ENCODE data around the gene LONP1.

LONP1 gene

GRCh38 chr19:5695649-5696195 lies 24.2 kb downstream of the LONP1 start:
- no peak overlapping the region for H3K4me3 ChIP-seq (ENCODE audit: low read depth, low read length)
- DNase-seq (ENCODE audit: low read depth): no peak
- TF ChIP-seq, protein P1, sequence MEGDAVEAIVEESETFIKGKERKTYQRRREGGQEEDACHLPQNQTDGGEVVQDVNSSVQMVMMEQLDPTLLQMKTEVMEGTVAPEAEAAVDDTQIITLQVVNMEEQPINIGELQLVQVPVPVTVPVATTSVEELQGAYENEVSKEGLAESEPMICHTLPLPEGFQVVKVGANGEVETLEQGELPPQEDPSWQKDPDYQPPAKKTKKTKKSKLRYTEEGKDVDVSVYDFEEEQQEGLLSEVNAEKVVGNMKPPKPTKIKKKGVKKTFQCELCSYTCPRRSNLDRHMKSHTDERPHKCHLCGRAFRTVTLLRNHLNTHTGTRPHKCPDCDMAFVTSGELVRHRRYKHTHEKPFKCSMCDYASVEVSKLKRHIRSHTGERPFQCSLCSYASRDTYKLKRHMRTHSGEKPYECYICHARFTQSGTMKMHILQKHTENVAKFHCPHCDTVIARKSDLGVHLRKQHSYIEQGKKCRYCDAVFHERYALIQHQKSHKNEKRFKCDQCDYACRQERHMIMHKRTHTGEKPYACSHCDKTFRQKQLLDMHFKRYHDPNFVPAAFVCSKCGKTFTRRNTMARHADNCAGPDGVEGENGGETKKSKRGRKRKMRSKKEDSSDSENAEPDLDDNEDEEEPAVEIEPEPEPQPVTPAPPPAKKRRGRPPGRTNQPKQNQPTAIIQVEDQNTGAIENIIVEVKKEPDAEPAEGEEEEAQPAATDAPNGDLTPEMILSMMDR (IDR thresholded peaks at IDR 0.05; ENCODE audit: low read depth, low read length, missing control alignments): no peak

DNA sequence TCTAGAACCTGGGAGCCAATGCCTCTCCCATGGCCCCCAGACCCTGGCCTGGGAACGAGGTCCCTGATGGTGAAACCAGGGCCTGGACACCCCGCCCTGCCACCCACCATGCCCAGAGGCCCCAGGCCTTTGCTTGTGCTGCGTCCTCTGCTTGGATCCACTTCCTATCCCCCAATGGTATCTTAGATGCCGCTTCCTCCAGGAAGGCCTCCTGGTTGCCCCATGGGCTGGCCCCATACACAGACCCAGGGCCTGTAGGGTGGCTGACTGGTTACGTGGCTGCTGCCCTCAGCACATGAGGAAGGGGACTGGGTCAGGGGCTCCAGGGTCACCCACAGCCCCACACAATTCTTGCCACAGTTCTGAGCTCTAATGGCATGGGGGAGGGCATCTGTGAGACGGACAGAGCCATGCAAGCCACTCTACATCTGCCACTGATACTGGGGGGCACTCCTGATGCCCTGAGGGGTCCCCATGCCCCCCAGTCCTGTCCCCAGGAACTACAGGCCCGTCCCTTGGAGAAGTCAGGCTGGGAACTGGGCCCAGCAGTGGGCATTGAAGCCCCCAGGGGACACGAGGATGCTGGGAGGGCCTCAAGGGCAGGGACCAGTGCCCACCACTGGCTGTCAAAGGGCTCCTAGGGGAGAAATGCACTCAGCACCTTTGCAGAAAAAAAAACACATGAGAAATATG lies 24.8 kb downstream of the LONP1 start:
- TF ChIP-seq, protein P1 (IDR thresholded peaks at IDR 0.05; ENCODE audit: low read depth, low read length, missing control alignments): no peak
- no peak for DNase-seq (ENCODE audit: low read depth)
- H3K4me3 ChIP-seq (ENCODE audit: low read depth, low read length): no peak overlapping the region

DNA sequence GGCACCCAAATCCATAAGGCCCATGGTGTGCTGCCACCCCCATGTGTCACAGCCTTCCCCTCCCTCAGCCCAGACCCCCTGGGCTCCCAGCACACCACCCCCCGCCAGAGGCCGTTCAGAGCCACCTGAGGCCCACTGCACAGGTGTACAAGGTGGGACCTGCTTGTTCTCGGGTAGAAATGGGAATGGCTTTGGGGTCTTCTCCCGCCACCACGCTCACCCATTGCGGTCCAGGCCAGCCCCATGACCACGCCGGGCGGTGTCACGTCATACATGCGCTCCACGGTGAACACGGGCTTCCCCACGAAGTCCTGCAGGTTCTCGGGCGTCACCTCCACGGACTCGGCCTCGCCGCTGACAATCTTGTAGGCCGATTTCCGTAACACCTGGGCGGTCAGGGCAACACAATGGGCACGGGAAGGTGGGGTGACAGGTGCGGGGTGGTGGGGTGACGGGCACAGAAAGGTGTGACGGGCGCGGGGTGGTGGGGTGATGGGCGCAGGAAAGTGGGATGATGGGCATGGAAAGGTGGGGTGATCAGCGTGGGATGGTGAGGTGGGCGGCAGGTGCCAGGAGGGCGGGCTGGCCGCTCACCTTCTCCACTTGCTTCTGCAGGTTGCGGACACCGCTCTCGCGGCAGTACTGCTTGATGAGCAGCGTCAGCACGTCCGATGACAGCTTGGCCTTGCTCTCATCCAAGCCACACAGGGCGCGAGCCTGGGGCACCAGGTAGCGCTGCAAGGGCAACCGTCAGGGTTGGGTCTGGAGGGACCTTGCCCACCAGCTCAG lies 25.6 kb downstream of the LONP1 start:
- H3K4me3 ChIP-seq (ENCODE audit: low read depth, low read length): no peak overlapping the region
- DNase-seq (ENCODE audit: low read depth): no peak
- TF ChIP-seq, protein P1 (IDR thresholded peaks at IDR 0.05; ENCODE audit: low read depth, low read length, missing control alignments): no peak

DNA sequence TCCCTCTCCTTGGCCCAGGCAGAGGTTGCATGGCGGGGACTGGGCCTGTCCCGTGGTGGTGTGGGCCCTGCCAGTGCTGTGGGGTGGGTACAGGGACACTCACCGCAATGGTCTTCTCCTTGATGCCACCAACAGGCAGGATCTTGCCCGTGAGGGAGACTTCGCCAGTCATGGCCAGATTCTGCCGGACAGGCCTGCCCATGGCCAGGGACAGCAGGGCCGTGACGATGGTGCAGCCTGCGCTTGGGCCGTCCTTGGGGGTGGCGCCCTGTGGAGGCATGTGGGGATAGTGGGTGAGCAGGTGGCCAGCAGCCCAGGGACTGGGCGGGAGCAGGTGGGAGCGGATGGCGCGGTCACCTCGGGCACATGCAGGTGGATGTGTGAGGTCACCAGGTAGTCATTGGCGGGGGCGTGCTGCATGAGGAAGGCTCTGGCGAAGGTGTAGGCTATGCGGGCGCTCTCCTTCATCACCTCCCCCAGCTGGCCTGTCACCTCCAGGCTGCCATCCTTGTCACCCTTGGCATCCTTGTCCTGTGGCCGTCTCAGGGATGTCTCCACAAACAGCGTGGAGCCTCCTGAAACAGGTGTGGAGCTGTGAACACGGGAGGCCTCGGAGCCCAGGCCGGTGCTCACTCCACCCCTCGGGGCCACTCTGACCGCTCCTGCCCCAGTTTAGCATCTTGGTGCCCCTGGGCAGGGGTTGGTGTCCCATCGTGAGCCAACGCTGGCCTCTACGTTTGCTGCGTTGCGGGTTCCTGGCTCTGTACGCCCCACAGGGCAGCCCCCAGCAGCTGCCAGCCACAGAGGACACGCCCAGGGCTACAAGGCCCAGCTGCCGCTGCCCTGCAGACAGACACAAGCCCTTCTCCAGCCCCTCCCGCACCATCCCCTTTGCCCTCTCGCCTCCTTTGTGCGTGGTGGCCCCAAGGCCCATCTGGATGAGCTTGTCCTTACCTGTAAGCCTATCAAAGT lies 26.5 kb downstream of the LONP1 start:
- DNase-seq (ENCODE audit: low read depth): no peak
- no peak overlapping the region; the same call in 1 of the 2 replicates for H3K4me3 ChIP-seq (ENCODE audit: low read depth, low read length)
- TF ChIP-seq, protein P1 (IDR thresholded peaks at IDR 0.05; ENCODE audit: low read depth, low read length, missing control alignments): no peak

- DNase-seq (ENCODE audit: low read depth): no peak
- peak overlapping the region; percentile 88 for H3K4me3 ChIP-seq (ENCODE audit: low read depth, low read length)
- TF ChIP-seq, protein P1 (IDR thresholded peaks at IDR 0.05; ENCODE audit: low read depth, low read length, missing control alignments): no peak
Observed at GRCh38 chr19:5692723-5693194, 27.2 kb downstream of the LONP1 start.
